Measurements from ENCODE around the gene TMEM259. TPM values are rescaled to one million over a fixed set of nuclear protein-coding genes. Genes with fewer than 3 reads are reported as not detected.

Gene TMEM259
- total RNA-seq, 1 donor from 2014 or later: 146 TPM

DNA sequence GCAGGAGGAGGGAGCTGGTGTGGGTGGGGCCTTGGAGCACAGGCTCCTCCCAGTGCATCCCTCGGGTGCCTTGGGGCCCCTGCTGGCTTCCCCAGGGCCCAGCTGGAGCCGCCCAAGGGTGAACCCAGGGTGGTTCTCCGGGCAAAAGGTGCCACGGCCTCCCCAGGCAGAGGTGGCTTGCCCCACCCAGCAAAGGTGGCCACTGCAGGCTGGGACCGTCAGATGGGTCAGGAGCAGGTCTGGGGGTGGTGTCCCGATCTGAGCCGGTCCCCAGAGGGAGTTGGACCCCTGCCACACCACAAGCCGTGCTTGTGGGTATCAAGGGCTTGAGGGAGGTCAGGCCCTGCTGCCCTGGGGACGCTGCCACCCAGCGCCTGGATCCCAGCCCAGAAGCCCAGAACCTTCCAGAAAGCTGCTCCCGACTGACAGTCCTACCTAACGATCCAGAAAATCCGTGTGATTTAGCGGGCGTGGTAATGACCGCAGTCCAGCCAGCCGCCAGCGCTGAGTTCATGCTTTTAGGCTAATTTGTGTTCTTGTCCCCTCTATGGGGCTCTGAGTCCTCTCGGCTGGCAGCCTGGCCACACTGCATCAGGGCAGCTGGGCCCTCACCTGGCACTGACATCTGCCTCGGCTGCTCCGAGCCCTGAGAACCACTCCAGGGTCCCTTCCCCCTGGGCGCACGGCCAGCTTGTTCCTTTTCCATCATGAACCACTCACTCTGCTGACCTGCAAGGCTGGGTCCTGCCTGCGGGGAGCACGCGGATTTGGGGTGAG, 25.7 kb downstream of the TMEM259 start:
- no peak for DNase-seq (ENCODE audit: low spot score)
- no peak for ATAC-seq

GRCh38 chr19:994516-994915, 26.4 kb downstream of the TMEM259 start:
- DNase-seq (ENCODE audit: low spot score): no peak
- intact Hi-C loops (cut with DNase I): no loop called here
- no peak for ATAC-seq

More for the DNA sequence above, 25.7 kb downstream of the TMEM259 start:
- intact Hi-C loops (cut with DNase I): loop anchor here (5.0 kb wide), 1 partner anchor 1757 kb away; no protein-coding TSS in a partner anchor

- intact Hi-C loops (cut with DNase I): no loop called here
- DNase-seq (ENCODE audit: low spot score) (no peak), ATAC-seq (no peak)
Measured at GRCh38 chr19:993831-994393, 27.0 kb downstream of the TMEM259 start.

- intact Hi-C loops (cut with DNase I): no loop called here
- DNase-seq (ENCODE audit: low spot score) (no peak), ATAC-seq (no peak)
Measured at GRCh38 chr19:993361-993830, 27.5 kb downstream of the TMEM259 start.

DNA sequence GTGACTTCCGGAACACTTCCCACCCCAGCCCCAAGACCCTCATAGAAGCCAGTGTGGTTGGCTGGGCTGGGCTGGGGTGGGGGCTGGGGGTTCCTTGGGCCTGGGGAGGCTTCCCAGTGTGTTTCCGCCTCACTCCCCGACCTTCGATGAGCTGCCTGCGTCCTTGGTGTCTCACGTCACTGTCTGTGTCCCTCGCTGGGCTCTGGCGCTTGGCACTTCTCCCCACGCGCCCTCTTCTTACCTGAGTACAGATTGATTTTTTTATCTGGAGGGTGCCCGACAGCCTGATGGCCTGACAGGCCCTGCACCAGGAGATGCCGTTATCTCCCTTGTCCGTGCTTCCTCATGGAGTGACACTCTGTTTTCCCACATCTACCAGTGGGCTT, 28.3 kb downstream of the TMEM259 start:
- DNase-seq (ENCODE audit: low spot score): no peak
- ATAC-seq: no peak
- intact Hi-C loops (cut with DNase I): no loop called here

DNA sequence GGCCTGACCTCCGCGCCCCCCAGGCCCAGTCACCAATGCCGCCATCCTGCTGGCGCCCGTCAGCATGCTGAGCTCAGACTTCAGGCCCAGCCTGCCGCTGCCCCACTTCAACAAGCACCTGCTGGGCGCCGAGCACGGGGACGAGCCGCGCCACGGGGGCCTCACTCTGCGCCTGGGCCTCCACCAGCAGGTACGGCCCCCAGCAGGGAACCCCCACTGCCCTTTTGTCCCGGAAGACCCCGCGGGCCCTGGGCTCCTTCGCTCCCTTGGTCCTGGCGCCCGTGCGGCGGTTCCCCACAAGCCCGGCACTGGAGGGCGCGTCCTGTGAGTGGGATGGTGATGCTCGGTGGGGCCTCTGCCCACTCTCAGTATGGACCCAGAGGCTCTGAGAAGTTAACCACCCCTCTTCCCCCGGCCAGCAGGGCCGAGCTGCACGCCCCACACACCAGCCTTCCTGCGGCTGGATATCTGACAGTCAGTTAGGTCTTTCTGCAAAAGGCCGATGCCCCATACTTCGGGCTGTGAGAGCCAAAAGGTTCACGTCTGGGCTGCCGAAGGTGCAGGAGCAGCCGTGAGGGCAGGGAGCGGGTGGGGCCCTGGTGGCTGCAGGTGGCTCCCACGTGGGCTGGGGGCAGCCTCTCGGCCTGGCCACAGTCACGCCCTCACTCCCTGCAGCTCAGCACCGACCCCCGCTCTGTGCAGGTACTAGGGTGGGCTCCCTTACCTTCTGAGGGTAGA, 28.8 kb downstream of the TMEM259 start:
- DNase-seq (ENCODE audit: low spot score) (no peak), ATAC-seq (no peak)
- intact Hi-C loops (cut with DNase I): no loop called here

GRCh38 chr19:991174-991931, 29.6 kb downstream of the TMEM259 start:
- ATAC-seq (no peak), DNase-seq (ENCODE audit: low spot score) (no peak)
- intact Hi-C loops (cut with DNase I): no loop called here

- ATAC-seq: no peak
- no peak for DNase-seq (ENCODE audit: low spot score)
- intact Hi-C loops (cut with DNase I): no loop called here
Measured at GRCh38 chr19:990746-991145, 30.2 kb downstream of the TMEM259 start.

- intact Hi-C loops (cut with DNase I): no loop called here
- ATAC-seq (no peak), DNase-seq (ENCODE audit: low spot score) (no peak)
Measured at GRCh38 chr19:990119-990571, 30.8 kb downstream of the TMEM259 start.

DNA sequence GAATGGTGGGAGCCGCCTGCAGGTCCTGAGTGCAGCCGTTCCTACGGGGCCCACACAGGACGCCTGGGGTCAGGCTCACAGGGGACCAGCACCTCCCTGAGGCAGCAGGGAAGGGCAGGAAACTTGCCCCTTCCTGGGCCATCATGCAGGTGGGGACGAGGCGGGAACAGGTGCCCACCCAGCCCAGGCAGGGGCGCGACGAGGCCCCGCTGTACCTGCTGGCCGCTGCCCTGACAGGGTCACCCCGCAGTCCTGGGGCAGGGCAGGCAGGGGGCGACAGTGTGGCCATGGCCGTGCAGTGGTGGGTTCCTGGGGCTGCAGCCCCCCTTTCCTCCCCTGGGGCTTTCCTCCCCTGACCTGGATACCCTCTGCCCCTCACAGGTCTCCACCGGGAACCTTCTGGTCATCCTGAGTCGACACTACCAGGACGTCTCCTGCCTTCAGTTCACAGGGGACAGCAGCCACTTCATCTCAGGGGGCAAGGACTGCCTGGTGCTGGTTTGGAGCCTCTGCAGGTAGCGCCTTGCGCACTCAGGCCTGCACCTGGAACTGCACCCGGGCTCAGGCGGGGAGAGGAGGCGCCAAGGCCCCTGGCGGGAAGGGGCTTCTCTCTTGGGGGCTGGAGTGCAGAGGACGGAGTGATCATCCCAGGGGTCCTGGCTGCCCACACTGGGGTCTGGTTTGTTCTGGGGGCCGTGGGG, 31.4 kb downstream of the TMEM259 start:
- intact Hi-C loops (cut with DNase I): no loop called here
- DNase-seq (ENCODE audit: low spot score) (no peak), ATAC-seq (no peak)

DNA sequence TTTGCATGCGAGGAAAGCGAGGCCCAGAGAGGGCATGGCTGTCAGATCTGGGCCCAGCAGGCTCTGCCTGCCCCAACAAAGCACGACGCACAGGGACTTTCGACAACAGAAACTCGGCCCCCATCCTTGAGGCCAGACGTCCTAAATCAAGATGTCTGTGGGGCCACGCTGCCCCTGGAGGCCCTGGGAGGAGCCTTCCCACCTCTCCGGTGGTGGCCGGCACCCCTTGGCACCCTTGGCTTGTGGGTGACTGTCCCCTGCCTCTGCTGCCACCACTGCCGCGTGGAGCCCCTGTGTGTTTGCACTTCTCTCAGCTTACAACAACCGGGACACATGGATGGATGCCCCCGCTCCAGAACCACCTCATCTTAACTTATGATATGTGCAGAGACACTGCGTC, 32.4 kb downstream of the TMEM259 start:
- DNase-seq (ENCODE audit: low spot score) (no peak), ATAC-seq (no peak)
- intact Hi-C loops (cut with DNase I): no loop called here

GRCh38 chr19:988081-988480, 32.8 kb downstream of the TMEM259 start:
- intact Hi-C loops (cut with DNase I): no loop called here

GRCh38 chr19:986083-986482, 34.8 kb downstream of the TMEM259 start:
- DNase-seq (ENCODE audit: low spot score): no peak
- intact Hi-C loops (cut with DNase I): no loop called here
- ATAC-seq: no peak

More at GRCh38 chr19:988081-988480, 32.8 kb downstream of the TMEM259 start:
- ATAC-seq (no peak), DNase-seq (ENCODE audit: low spot score) (no peak)

DNA sequence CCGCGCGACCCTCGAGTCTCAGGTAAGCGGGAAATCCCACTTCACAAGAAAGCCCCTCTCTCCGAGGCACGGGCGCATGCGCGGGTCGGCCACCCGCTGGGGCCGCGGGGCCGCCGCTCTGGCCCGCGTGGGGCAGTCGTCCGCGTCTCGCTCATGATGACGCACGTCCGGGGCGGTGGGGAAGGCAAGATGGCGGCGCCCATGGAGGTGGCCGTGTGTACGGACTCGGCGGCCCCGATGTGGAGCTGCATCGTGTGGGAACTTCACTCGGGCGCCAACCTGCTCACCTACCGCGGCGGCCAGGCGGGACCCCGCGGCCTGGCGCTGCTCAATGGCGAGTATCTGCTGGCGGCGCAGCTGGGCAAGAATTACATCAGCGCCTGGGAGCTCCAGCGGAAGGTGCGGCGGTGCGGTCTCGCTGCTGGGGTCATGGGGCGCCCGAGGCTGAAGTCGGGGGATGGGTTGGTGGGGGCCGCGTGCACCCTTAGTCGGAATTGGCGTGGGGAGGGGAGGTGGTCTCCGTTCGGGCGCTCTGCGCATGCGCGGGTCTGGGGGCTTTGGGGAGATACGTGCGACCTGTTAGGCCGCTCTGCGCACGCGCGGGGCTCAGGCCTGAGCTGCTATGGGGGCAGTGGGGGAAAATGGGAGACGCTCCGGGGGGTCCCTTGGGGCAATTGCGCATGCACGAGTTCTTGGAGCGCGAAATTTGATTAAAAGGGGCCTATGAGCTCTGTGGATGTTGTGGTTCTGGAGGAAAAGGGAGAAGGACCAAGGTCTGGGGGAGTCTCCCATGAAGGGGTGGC, 36.6 kb downstream of the TMEM259 start, which contains the start of gene WDR18:
Gene WDR18 (plus strand): TSS at position 181 of the 803 bp plus-strand sequence. CDS start 9 bp downstream, at position 190.
- peak; percentile 96 for ATAC-seq
- intact Hi-C loops (cut with DNase I): no loop called here

DNA sequence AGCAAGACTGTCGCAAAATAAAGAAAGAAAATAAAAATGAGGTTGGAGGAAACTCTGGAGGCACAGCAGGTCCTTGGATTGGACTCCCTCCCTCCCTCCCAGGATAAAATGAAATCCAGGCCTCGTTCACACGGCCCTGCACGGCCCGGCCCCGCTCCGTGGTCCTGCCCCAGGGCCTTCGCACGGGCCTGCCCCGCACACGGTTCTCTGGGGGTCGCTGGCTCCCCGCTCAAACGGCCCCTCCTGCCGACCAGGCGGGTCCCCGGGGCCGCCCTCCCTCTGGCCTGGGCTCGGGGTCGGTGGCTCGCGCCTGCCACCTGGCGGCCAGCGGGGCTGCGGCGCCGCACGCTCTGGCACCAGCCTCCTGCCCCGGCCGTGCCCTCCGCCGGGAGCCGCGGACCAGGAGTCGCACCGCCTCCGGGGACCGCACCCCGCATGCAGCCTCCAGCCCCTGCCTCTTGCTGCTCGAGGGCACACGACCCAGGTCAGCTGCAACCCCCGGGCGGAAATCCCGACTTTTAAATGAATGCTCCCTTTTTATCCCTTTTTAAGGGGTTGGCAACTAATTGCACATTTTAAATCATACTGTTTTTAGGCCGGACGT, 38.3 kb downstream of the TMEM259 start:
- intact Hi-C loops (cut with DNase I): loop anchor here (2.0 kb wide), 1 partner anchor 56 kb away; the partner anchor contains the start of gene ARID3A
- ATAC-seq: peak; percentile 66
- peak; percentile 82 for DNase-seq (ENCODE audit: low spot score)

More for the DNA sequence above, 36.6 kb downstream of the TMEM259 start, which contains the start of gene WDR18:
- DNase-seq (ENCODE audit: low spot score): peak; percentile 97

- ATAC-seq (no peak), DNase-seq (ENCODE audit: low spot score) (no peak)
- intact Hi-C loops (cut with DNase I): no loop called here
Measured at GRCh38 chr19:980133-980998, 40.6 kb downstream of the TMEM259 start.
